A549 (cell line): ENCODE results near the gene ZNF526. TPM values are rescaled to one million over a fixed set of nuclear protein-coding genes. Genes with fewer than 3 reads are reported as not detected.

ENCODE experiments used
- ATAC-seq, 2 experiments: fragments of 200-7000 bp in 1 of 2; fragments of >200 bp in 1 of 2; cut with Nextera tagmentation in 1 of 2; cut with Tn5 transposase in 1 of 2; 3 replicates each; pipeline versions ENCODE4 v1.8.0 to v1.9.1; 2018 to 2020; ENCODE audit warnings: mild to moderate bottlenecking in 1 of 2, moderate library complexity in 1 of 2
- CTCF ChIA-PET: fragments of 300-600 bp; sonication (Branson Sonifier 250); formaldehyde crosslinking; extraction: SDS; loops from one replicate; lab custom pipeline; 2021; ENCODE audit warnings: antibody characterized with exemption, inconsistent platforms; lab: Yijun Ruan, JAX
- POLR2A ChIA-PET: fragments of 350-600 bp; formaldehyde crosslinking; extraction: SDS; loops from one replicate; lab custom pipeline; 2021; ENCODE audit warnings: antibody characterized with exemption, inconsistent platforms; lab: Yijun Ruan, JAX
- DNase-seq, 2 experiments: peaks; one replicate each; pipeline versions ENCODE4 v3.0.0 to v3.0.0-alpha.2; 2011 to 2016; ENCODE audit warnings: low read depth in 1 of 2, low spot score in 1 of 2
- FAIRE-seq: peaks from 2 replicates; lab custom pipeline; 2011; peaks lifted over from hg19 to GRCh38; lab: Jason Lieb, UNC
- H3K27ac ChIP-seq, 2 experiments: fragments of >200 bp; sonication (Bioruptor Twin); formaldehyde crosslinking; 3 replicates each; pipeline ENCODE4 v1.5.1; 2016 to 2017
- H3K4me1 ChIP-seq: fragments of >200 bp; sonication (Bioruptor Twin); formaldehyde crosslinking; 3 replicates; pipeline ENCODE4 v1.6.1; 2016
- H3K4me2 ChIP-seq: fragments of >200 bp; sonication (Bioruptor Twin); formaldehyde crosslinking; 3 replicates; pipeline ENCODE4 v1.6.1; 2016
- H3K4me3 ChIP-seq: fragments of >200 bp; sonication (Bioruptor Twin); formaldehyde crosslinking; 3 replicates; pipeline ENCODE4 v1.5.1; 2016
- H3K9me3 ChIP-seq: fragments of >200 bp; sonication (Bioruptor Twin); formaldehyde crosslinking; 3 replicates; pipeline ENCODE4 v1.6.1; 2016
- BHLHE40 ChIP-seq: IDR thresholded peaks from 2 replicates; pipeline ENCODE4 v1.6.1; 2012; ENCODE audit warnings: low read depth, low read length, inconsistent platforms
- CEBPB ChIP-seq, 2 experiments: fragments of >200 bp in 1 of 2; sonication (Bioruptor Twin) in 1 of 2; formaldehyde crosslinking in 1 of 2; IDR thresholded peaks; 2 replicates each; pipeline ENCODE4 v1.6.1; 2012 to 2016
- CHD2 ChIP-seq: fragments of 150-350 bp; IDR thresholded peaks from 2 replicates; pipeline ENCODE4 v1.6.1; 2014; ENCODE audit warnings: low read length; ENCODE audit not compliant: partially characterized antibody
- EHF ChIP-seq: fragments of 250-450 bp; sonication (Bioruptor Pico); IDR thresholded peaks from 2 replicates; pipeline ENCODE4 v1.5.0; 2020; ENCODE audit warnings: mild to moderate bottlenecking
- ESRRA ChIP-seq: fragments of 150-350 bp; IDR thresholded peaks from 2 replicates; pipeline ENCODE4 v1.6.1; 2014; ENCODE audit warnings: mild to moderate bottlenecking, low read length, borderline replicate concordance
- FOSB ChIP-seq: fragments of 250-450 bp; sonication (Bioruptor Pico); IDR thresholded peaks from 2 replicates; pipeline ENCODE4 v1.5.0; 2020; ENCODE audit warnings: mild to moderate bottlenecking, moderate library complexity
- GATA3 ChIP-seq: IDR thresholded peaks from 2 replicates; pipeline ENCODE4 v1.6.1; 2012; ENCODE audit warnings: borderline replicate concordance
- HDAC2 ChIP-seq: fragments of 200-600 bp; sonication (generic); IDR thresholded peaks from 2 replicates; pipeline ENCODE4 v1.6.1; 2016
- HEYL ChIP-seq: fragments of 250-450 bp; sonication (Bioruptor Pico); IDR thresholded peaks from 2 replicates; pipeline ENCODE4 v1.8.0; 2021; ENCODE audit warnings: mild to moderate bottlenecking, moderate library complexity
- HOXB5 ChIP-seq: fragments of 250-450 bp; sonication (Bioruptor Pico); IDR thresholded peaks from 2 replicates; pipeline ENCODE4 v1.5.0; 2020; ENCODE audit warnings: mild to moderate bottlenecking, moderate library complexity
- JUN ChIP-seq, 2 experiments: fragments of >200 bp; sonication (Bioruptor Twin); formaldehyde crosslinking; IDR thresholded peaks; 2 replicates in 1 of 2; 3 replicates in 1 of 2; pipeline ENCODE4 v1.6.1; 2016 to 2017
- MAFK ChIP-seq: fragments of 450-650 bp; IDR thresholded peaks from 2 replicates; pipeline ENCODE4 v1.6.1; 2014; ENCODE audit not compliant: partially characterized antibody
- MAZ ChIP-seq: fragments of 150-350 bp; IDR thresholded peaks from 2 replicates; pipeline ENCODE4 v1.6.1; 2014; ENCODE audit warnings: antibody characterized with exemption, low read depth, low read length, borderline replicate concordance
- MYC ChIP-seq: IDR thresholded peaks from 2 replicates; pipeline ENCODE4 v1.6.1; 2012; ENCODE audit warnings: mild to moderate bottlenecking, inconsistent platforms, low read length, improper control_type of control experiment, borderline replicate concordance
- NFE2L2 ChIP-seq: fragments of 150-350 bp; conservative IDR thresholded peaks from 2 replicates; pipeline ENCODE4 v1.6.1; 2014; ENCODE audit warnings: low read length
- NPAS2 ChIP-seq: fragments of 250-450 bp; sonication (Bioruptor Pico); IDR thresholded peaks from 2 replicates; pipeline ENCODE4 v1.8.0; 2022; ENCODE audit warnings: mild to moderate bottlenecking, moderate library complexity, borderline replicate concordance
- NR3C1 ChIP-seq: fragments of >200 bp; sonication (Bioruptor Twin); formaldehyde crosslinking; IDR thresholded peaks from 3 replicates; pipeline ENCODE4 v1.6.1; 2017
- PHF8 ChIP-seq: fragments of 200-600 bp; sonication (generic); IDR thresholded peaks from 2 replicates; pipeline ENCODE4 v1.6.1; 2016; ENCODE audit warnings: low read depth, mild to moderate bottlenecking, antibody characterized with exemption, moderate library complexity, borderline replicate concordance
- POLR2A ChIP-seq: IDR thresholded peaks from 2 replicates; pipeline ENCODE4 v1.6.1; 2012; ENCODE audit warnings: mild to moderate bottlenecking, low read length
- POLR2AphosphoS2 ChIP-seq: conservative IDR thresholded peaks from 2 replicates; pipeline ENCODE4 v1.6.1; 2012; ENCODE audit warnings: low read length, improper control_type of control experiment, inconsistent platforms
- RAD21 ChIP-seq, 2 experiments: fragments of >200 bp in 1 of 2; sonication (Bioruptor Twin) in 1 of 2; formaldehyde crosslinking in 1 of 2; IDR thresholded peaks in 1 of 2; conservative IDR thresholded peaks in 1 of 2; 2 replicates in 1 of 2; 3 replicates in 1 of 2; pipeline ENCODE4 v1.6.1; 2012 to 2018; ENCODE audit warnings: inconsistent platforms in 1 of 2
- RARB ChIP-seq: fragments of 250-450 bp; sonication (Bioruptor Pico); IDR thresholded peaks from 2 replicates; pipeline ENCODE4 v1.8.0; 2021; ENCODE audit warnings: mild to moderate bottlenecking, moderate library complexity
- RCOR1 ChIP-seq: fragments of 150-350 bp; IDR thresholded peaks from 2 replicates; pipeline ENCODE4 v1.6.1; 2014; ENCODE audit warnings: antibody characterized with exemption, low read length, low read depth
- SMC3 ChIP-seq: fragments of >200 bp; sonication (Bioruptor Twin); formaldehyde crosslinking; IDR thresholded peaks from 3 replicates; pipeline ENCODE4 v1.6.1; 2018; ENCODE audit warnings: inconsistent platforms
- SREBF2 ChIP-seq: fragments of 450-650 bp; IDR thresholded peaks from 2 replicates; pipeline ENCODE4 v1.6.1; 2014; ENCODE audit warnings: mild to moderate bottlenecking, moderate library complexity
- TP53 ChIP-seq: fragments of 250-450 bp; sonication (Bioruptor Pico); IDR thresholded peaks from 2 replicates; pipeline ENCODE4 v1.5.0; 2021; ENCODE audit warnings: mild to moderate bottlenecking, moderate library complexity
- ZFP36 ChIP-seq: fragments of 450-650 bp; IDR thresholded peaks from 2 replicates; pipeline ENCODE4 v1.6.1; 2014; ENCODE audit warnings: borderline replicate concordance; ENCODE audit not compliant: partially characterized antibody
- WGBS: methylation state at CpG from one replicate; pipeline ENCODE4 v1.1.6; 2017; ENCODE audit errors: missing lambda C conversion rate; 5-methylcytosine and 5-hydroxymethylcytosine counted together
- polyA plus RNA-seq, 4 experiments: library from polyadenylated mRNA; depleted of rRNA in 3 of 4; stranded (reverse); fragments of >200 nt; fragmentation: RNase III in 1 of 4; extraction: RNeasy Plus Mini Kit Qiagen cat#74134 plus additional on column Dnase treatment in 1 of 4; gene quantifications; 2 replicates in 3 of 4; 3 replicates in 1 of 4; pipeline ENCODE4 v1.2.3, GENCODE V29; 2011 to 2017
- TF ChIP-seq, protein P1 (sequence below): fragments of >200 bp; sonication (Bioruptor Twin); formaldehyde crosslinking; IDR thresholded peaks from 3 replicates; pipeline ENCODE4 v1.6.1; 2016
- TF ChIP-seq, protein P2 (sequence below): IDR thresholded peaks from 2 replicates; pipeline ENCODE4 v1.6.1; 2012
- TF ChIP-seq, protein P3 (sequence below): IDR thresholded peaks from 2 replicates; pipeline ENCODE4 v1.6.1; 2012
- TF ChIP-seq, protein P4 (sequence below): IDR thresholded peaks from 2 replicates; pipeline ENCODE4 v1.6.1; 2012; ENCODE audit warnings: low read depth, borderline replicate concordance

ZNF526 gene
- polyA plus RNA-seq, 2 of the 4 experiments (the other 2 are of a cell fraction) = 7.1 to 12.9 TPM

DNA sequence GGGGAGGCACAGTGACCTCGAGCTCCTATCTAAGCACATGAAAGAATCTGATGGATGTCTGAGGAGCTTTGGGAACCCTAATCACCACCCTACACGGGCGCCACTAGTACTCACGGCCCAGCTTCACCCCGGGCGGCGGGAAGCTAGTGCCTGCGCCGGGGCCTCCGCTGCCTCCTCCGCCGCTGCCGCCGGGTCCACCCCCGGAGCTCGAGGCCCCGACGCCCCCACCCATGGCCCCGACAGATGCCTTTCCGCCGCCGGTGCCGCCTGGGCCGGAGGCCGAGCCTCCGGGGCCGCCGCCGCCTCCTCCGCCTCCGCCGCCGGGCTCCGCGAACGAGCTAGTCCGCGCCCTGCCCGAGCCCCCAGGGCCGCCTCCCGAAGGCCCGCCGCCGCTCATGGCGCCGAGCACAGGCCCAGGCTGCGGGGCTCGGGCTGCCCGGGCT, 22.0 kb downstream of the ZNF526 start:
- Histone ChIP-seq H3K4me2 (peak overlapping the region; percentile 84), H3K4me3 (peak overlapping the region; percentile 65), H3K27ac (peak overlapping the region; percentile 87 to 90), H3K9me3 (no peaks in the 10 kb centered on the region), H3K4me1 (peaks cover 35% of the 10 kb centered on the region)
- DNase-seq (no peak), FAIRE-seq (no peak), ATAC-seq (peak in 1 of 2 experiments; percentile 0; a peak in 2 of 6 replicates)
- ChIA-PET POLR2A (interaction anchor here (0.5 to 3.9 kb wide), 18 partner anchors 8 to 1776 kb away, joined by 3 to 56 read pairs (median 9); partner anchors contain the start of genes BLVRB, CIC, ERF and PAFAH1B3), CTCF (interaction anchor here (0.9 to 21.7 kb wide), 15 partner anchors 7 to 197 kb away, joined by 3 to 616 read pairs (median 8); partner anchors contain the start of genes CIC, ERF, PAFAH1B3 and POU2F2)
- WGBS = under 1% methylated on average over 31 of the region's 49 CpGs
- TF ChIP-seq FOSB (no peak), TP53 (CRISPR knock-in tag) (peak; percentile 78; the same call in 1 of the 2 replicates), HEYL (CRISPR knock-in tag) (no peak), JUN (IDR thresholded peaks at IDR 0.05) (peak in 1 of 2 experiments; percentile 56; a peak in 2 of 5 replicates), SREBF2 (no peak), EHF (CRISPR knock-in tag) (no peak), PHF8 (peak; percentile 62; the same call in 1 of the 2 replicates)
- TF ChIP-seq, protein P1, sequence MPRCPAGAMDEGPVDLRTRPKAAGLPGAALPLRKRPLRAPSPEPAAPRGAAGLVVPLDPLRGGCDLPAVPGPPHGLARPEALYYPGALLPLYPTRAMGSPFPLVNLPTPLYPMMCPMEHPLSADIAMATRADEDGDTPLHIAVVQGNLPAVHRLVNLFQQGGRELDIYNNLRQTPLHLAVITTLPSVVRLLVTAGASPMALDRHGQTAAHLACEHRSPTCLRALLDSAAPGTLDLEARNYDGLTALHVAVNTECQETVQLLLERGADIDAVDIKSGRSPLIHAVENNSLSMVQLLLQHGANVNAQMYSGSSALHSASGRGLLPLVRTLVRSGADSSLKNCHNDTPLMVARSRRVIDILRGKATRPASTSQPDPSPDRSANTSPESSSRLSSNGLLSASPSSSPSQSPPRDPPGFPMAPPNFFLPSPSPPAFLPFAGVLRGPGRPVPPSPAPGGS = no peak; the same call in 2 of the 3 replicates

DNA sequence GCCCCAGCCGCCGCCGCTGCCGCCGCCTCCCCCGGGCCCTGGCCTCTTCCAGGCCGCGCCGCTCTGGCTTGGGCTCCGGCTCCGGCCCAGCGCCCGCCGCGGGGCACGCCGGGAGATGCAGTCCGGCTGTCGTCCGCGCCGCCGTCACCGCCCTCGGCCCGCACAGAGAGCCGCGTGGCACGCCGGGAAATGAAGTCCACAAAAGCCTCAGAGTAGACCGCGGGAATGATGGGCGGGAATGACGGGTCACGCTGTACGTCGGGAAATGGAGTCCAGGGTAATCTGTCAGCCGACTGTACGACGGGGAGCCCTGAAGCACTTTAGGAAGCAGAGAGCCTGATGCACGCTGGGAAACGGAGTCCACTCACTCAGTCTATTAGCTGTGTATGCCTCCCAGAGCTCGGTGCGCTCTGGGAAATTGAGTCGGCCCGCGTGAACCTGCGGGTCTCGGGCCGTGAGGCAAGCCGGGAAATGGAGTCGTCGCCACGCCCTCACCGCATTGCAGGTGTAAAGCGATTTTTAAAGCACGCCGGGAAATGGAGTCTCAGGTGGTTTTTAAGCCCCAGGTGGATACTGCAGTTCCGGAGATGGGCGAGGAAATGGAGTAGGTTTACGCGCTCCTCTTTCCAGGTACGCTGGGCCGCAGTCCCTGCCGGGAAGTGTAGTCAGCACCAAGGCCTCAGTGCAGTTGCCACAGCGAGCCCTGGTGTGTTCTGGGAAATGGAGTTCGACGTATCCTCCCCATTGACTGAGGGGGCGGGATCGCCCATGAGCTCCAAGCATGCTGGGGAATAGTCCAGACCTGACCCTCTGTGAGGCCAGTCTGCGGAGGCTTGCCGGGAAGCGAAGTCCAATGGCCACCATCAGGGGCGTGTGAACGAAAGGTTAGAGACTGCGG, 22.6 kb downstream of the ZNF526 start, which contains the start of gene GSK3A:
Gene GSK3A (minus strand): TSS at position 91 of the 898 bp plus-strand sequence. CDS start 137 bp downstream, outside the sequence.
- H3K4me1 ChIP-seq = peaks cover 42% of the 10 kb centered on the region
- ATAC-seq (peak; percentile 74 to 88), FAIRE-seq (peak; percentile 100), DNase-seq (peak; percentile 100)
- ChIA-PET CTCF (interaction anchor here (0.9 to 21.7 kb wide), 17 partner anchors 8 to 196 kb away, joined by 3 to 616 read pairs (median 8); partner anchors contain the start of genes CIC, ERF, PAFAH1B3 and POU2F2), POLR2A (interaction anchor here (0.5 to 3.9 kb wide), 33 partner anchors 9 to 1777 kb away, joined by 3 to 56 read pairs (median 5); partner anchors contain the start of genes BLVRB, CIC, ERF and PAFAH1B3)
- H3K4me3 ChIP-seq = peak within 1 kb of the TSS; percentile 65
- H3K27ac ChIP-seq = peak within 1 kb of the TSS; percentile 87 to 90
- WGBS = 2% methylated on average over 64 of the region's 76 CpGs
- H3K9me3 ChIP-seq = no peaks in the 10 kb centered on the region
- H3K4me2 ChIP-seq = peak within 1 kb of the TSS; percentile 95
- no peak for TF ChIP-seq NPAS2 (CRISPR knock-in tag)
- no peak for TF ChIP-seq ESRRA
- TF ChIP-seq MYC = peak; percentile 82
- 0 out of 3 replicates have a peak, but pooled peaks have one; percentile 27 for TF ChIP-seq SMC3
- no peak for TF ChIP-seq HDAC2
- peak; percentile 7; the same call in 1 of the 2 replicates for TF ChIP-seq GATA3
- TF ChIP-seq RARB = no peak
- TF ChIP-seq, protein P2, sequence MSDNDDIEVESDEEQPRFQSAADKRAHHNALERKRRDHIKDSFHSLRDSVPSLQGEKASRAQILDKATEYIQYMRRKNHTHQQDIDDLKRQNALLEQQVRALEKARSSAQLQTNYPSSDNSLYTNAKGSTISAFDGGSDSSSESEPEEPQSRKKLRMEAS = peak; percentile 91
- peak; percentile 99 for TF ChIP-seq POLR2A
- TF ChIP-seq JUN (IDR thresholded peaks at IDR 0.05) = peak; percentile 34 to 97; a peak in 4 of 5 replicates
- peak; percentile 66 for TF ChIP-seq CHD2
- peak; percentile 52 for TF ChIP-seq MAZ
- TF ChIP-seq, protein P3, sequence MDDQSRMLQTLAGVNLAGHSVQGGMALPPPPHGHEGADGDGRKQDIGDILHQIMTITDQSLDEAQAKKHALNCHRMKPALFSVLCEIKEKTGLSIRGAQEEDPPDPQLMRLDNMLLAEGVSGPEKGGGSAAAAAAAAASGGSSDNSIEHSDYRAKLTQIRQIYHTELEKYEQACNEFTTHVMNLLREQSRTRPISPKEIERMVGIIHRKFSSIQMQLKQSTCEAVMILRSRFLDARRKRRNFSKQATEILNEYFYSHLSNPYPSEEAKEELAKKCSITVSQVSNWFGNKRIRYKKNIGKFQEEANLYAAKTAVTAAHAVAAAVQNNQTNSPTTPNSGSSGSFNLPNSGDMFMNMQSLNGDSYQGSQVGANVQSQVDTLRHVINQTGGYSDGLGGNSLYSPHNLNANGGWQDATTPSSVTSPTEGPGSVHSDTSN = peak; percentile 56
- 0 out of 2 replicates have a peak, but pooled peaks have one; percentile 2 for TF ChIP-seq BHLHE40
- TF ChIP-seq RCOR1 = 0 out of 2 replicates have a peak, but pooled peaks have one; percentile 31
- TF ChIP-seq PHF8 = no peak
- TF ChIP-seq RAD21 (conservative IDR thresholded peaks at IDR 0.05 in 1 of 2, IDR thresholded peaks at IDR 0.05 in 1 of 2) = 0 out of 5 replicates have a peak, but pooled peaks of 1 of the 2 experiments have one; percentile 3
- no peak for TF ChIP-seq NR3C1
- TF ChIP-seq, protein P1 = peak; percentile 96
- TF ChIP-seq CEBPB (IDR thresholded peaks at IDR 0.05) = peak; percentile 54 to 87; a peak in 3 of 4 replicates
- TF ChIP-seq, protein P4, sequence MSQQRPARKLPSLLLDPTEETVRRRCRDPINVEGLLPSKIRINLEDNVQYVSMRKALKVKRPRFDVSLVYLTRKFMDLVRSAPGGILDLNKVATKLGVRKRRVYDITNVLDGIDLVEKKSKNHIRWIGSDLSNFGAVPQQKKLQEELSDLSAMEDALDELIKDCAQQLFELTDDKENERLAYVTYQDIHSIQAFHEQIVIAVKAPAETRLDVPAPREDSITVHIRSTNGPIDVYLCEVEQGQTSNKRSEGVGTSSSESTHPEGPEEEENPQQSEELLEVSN = peak; percentile 64
- TF ChIP-seq MAFK = peak; percentile 43
- no peak for TF ChIP-seq ZFP36
- 0 out of 2 replicates have a peak, but pooled peaks have one; percentile 1 for TF ChIP-seq NFE2L2
- TF ChIP-seq HOXB5 (CRISPR knock-in tag) = peak; percentile 73; the same call in 1 of the 2 replicates
- peak; percentile 44; the same call in 1 of the 2 replicates for TF ChIP-seq POLR2AphosphoS2
